Activated naive CD4-positive, alpha-beta T cell treated with anti-CD3 and anti-CD28 coated beads, Interleukin-2, amount 50 U/mL, for 16 hours (primary cell): ENCODE measurements around the gene NRG3.

Experiments used
- DNase-seq: peaks from one replicate; pipeline ENCODE4 v3.0.0-alpha.2; 2020

Gene NRG3

DNA sequence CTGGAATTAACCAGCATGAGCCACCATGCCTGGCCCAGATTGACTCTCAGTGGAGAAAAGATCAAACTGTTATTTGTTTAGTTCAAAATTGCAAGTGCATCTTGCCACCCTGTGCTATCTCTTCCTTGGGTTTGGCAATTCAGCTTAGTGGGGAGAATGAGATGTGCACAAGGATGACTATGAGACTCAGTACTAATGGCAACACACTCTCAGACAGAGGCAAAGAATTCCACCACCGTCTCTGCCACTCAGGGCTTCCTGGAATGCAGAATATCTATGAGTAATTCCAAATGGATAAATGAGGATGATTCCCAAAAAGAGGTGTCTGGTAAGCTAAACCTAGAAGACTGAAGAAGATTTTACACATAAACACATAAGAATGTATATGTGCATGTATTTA, 525.8 kb downstream of the NRG3 start:
- DNase-seq: no peak

DNA sequence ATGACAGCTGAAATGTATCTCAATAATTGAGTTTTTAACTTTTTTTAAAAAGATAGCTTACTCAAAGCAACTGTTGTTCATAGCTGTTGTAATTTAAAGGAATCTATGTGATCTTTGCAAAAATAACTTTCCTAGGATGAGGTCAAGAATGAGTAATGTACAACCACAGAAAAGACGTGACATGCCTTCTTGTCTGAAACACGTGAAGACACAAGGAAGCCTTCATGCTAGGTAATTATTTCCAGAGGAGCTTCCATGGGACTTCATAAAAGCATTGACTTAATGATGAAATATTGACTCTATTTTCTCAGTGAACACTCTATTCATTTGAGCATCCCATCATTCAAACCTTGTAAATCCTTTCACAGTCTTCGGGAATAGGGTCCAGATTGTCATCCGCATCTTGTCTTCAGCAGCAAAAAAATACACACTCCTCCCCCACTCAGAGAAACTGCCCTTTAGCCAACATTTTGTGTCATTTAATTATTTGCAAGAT, 528.0 kb downstream of the NRG3 start:
- no peak for DNase-seq

DNA sequence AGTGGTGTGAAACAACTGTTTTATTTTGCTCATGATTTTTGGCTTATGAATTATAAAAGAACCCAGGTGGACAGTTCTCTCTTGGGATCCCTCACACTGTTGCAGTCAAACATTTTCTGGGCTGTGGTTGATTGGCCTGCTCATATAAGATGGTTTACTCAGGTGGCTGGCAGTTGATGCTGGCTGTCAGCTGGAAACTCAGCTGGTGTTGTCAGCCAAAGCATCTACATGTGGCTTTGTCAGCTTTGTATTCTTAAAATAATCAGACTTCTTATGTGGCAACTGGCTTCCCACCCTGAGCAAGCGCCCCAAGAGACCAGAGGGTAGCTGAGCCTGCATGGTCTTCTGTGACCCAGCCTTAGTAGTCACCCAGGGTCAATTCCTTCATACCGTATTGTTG, 534.7 kb downstream of the NRG3 start:
- no peak for DNase-seq

DNA sequence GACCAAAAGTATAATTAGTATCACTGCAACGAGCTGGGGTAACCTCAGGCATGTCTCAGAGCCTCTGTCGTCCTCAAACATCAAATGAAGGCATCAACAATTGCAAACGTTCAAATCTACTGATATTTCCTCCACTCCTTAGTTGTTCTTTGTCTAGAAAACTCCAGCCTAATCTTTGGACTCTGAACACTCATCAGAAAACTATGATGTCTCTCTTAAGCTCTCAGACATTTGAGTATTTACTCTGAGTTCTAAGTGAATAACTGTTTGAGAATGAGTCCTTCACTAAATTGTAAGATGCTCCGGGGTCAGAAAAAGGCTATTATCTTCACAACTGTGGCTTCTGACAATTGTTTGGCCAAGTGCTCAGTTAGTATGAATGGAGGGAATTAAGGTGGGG, 536.4 kb downstream of the NRG3 start:
- DNase-seq: no peak

DNA sequence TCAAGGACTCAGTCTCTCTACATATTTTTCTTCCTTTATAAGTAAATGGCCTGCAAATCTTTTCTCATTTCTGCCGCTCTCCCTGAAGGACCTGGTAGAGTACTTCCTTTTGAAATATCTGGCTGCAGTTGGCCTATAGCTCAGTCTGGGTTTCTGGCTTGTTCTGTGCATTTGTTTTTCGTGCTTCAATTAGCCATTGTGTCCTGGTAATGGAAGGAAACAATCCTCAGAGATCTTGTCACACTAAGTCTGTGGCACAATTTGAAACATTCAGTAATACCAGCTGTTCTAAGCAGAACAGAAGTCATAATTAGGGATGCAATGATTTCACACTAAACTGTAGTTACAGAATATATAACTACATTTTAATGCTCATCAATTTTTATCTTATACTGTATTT, 545.0 kb downstream of the NRG3 start:
- DNase-seq: no peak

DNA sequence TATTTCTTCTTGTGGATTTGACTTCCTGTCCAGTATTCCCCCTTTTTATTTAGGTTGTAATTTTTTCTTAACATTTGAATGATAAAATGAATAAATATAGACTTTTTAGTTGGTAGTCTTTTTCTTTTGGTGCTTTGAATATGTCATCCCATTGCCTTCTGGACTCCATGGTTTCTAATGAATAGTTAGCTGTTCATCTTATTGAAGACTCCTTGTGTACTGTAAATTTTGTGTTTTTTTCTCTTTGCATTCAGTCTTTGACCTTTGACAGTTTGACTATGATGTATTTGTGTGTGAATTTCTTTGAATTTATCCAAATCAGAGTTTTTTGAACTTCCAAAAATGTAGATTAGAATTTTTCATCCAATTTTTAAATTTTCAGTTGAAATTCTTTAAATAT, 554.3 kb downstream of the NRG3 start:
- DNase-seq: no peak

DNA sequence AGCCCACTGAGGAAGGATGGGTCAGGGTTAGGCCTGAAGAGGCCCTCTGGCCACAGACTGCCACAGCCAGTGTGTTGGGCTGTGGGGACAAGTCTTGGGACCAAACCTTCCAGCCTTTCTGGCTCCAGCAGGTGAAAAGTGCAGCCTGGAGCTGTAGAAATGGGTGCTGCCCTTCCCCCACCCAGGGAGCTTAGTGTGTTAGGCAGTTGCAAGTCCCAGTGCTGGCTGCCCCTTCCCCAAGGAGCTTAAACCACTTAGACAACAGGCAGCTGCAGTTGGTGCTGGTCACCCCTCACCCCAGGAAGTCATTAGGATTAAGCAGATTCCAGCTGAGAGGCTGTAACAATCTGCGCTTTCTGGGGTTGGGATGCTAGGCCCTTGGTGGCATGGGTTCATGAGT, 563.3 kb downstream of the NRG3 start:
- DNase-seq: no peak

DNA sequence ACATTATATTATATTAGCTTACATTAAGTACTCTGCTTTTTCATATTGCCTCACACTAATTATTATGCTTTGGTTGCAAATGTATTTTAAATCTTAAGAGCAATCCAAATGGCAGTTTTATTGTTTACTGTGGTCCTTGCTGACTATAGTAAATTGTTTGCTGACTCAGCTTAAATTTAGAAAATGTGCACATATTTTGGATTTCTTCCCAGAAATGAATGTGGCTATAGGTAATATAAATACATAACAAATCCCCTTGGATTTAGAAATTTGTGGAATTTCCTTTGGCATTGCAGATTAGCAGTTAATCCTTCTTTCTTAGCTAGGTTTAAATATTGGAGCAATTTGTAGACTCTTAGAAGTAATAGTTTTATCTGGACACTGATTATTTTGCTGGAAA, 565.8 kb downstream of the NRG3 start:
- DNase-seq: no peak

DNA sequence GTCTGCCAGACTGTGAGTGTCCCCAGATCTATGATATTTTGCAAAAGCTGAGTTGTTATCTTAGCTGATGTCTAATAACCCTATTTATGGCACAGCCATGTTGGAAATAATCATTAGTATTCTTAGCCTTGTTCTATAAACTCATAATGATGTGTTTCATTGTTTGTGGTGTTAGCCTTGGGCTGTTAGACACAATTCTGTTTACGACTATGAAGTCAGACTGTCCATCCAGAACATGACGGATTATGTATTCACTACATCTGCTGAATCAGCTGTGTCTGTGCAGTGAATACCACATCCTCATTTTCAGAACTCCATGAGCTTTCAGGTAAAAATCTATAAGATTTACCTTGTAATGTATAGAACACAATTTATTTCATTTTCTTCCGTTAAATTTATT, 577.1 kb downstream of the NRG3 start:
- DNase-seq: no peak

DNA sequence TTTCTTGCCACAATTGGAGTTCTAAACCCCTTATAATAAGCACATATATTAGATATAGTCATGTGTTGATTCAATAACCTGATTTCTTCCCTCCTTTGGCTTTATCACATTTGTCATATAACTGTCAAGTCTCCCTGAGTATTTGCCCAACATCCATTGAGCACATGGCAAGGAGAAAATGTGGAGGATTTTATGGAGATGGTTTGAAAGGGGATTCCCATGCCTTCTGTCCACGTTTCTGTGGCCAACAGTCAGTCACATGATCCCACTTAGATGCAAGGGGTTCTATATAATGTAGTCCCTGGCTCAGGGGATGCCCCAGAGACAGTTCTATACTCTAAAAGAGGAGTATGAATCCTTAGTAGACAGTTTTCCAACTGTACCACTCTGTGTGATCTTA, 577.7 kb downstream of the NRG3 start:
- no peak for DNase-seq

DNA sequence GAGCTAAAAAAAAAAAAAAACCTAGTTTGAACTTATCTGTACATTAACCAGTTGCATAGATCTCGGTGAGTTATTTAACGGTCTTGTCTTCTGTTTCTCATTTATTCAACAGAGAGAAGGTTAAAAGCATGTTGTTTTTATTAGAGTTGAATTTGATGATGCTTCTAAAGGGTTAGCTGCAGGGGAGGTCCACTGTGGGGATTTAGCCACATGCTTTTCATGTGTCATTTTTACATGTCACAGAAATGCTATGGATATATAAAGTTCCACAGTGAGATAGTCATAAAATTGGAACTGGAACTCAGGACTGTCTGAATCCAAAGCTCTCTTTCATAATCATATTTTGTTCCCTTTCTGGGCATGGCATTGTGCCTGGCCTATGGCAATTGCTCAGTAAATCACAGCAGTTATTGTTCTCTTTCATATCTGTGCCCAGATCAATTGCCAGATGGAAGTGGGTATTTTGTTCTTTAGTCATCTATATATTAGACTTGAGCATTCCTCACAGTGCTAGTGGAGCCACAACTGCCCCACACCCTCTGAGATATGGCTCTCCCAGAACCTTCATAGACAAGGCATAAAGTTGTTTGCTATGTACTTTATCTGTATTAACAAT, 578.8 kb downstream of the NRG3 start:
- DNase-seq: no peak

DNA sequence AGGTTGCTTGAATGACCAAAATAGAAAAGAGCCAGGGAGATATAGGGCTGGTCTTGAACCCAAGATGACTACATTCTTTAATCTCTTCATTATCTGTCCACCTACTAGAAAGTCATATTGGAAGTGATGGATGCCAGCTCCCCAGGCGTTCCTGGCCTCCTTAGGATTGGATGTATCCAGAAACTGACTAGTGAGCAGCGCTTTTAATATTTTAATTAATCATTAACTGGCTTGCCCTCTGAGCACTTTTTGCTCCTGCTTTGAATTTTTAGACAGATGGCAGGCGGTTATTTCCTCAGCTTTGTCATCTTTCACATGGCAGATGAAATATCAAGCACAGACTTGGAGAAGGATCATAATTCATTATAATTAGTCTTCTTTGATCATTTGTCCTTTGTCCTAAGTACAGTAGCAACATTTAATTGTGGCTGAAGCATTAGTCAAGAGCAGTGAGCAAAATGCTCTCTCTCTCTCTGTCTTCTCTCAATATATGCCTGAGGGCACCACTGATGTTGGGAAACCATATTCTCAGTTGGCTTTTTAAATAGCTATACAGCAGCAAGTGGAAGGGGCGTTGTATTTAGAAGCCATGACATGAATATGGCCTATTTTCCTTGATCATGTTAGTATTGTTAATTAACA, 588.0 kb downstream of the NRG3 start:
- no peak for DNase-seq

DNA sequence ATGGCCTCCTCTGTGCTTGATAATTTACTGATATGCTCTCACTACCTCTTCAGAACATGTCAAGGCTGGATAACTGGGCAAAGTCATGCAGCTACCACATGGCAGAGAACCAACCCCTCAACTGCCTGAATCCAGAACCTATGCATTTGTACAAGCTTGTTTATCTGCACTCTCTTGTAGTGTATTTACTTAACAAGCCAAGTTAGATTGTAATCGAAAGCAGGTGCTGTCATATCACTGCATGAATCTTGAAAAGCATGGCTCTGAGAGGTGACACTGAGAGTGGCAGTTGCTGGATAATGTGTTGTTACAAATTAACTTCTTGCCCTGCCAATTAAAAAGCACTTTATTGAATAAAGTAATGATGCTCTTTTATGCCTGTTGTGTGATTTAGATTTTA, 588.6 kb downstream of the NRG3 start:
- DNase-seq: no peak

DNA sequence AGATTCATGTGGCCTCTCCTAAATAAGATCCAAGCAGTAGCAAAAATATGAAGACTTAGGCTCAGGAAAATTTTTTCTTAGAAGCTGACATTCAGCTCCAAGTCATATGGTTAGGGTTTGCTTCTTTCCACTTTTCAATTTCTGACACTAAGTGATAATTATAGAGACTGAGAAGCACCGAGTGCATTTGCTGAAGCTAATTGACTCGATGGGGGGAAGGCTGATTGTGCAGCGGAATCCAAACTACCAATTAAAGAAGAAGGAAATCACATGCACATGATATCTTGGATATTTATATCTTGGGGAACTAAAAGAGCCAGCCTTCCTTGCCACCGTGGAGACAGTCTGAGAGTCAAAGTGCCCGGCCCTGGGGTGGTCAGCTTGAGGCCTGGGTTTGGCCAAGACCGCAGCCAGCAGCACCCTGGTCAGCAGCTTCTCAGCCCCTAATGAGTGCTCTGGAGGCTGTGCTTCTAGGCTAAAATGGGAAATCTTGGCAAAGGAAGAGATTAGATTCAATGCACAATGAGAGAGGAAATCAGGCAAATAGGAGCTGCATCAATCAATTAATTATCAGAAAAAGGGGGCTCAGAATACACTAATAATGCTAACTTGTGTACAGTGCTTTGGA, 589.3 kb downstream of the NRG3 start:
- DNase-seq: no peak

DNA sequence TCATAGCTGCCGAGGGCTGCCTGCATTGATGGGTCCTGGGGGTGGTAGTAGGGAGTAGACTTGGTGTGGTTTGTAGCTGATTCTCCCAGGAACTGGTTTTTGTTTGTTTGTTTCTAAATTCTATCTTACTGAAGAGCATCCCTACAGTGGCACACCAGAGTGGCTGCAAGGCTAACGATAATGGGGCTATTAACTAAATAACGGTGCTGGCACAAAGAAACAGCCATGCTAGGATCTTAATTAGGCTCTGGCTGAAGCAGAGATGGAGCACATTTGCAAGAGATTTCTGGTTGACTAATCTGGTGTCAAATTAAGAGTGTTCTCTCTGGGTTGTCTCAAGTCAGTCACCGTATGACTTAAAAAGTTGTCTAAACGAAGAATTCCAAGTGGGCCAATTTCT, 590.0 kb downstream of the NRG3 start:
- DNase-seq: no peak

DNA sequence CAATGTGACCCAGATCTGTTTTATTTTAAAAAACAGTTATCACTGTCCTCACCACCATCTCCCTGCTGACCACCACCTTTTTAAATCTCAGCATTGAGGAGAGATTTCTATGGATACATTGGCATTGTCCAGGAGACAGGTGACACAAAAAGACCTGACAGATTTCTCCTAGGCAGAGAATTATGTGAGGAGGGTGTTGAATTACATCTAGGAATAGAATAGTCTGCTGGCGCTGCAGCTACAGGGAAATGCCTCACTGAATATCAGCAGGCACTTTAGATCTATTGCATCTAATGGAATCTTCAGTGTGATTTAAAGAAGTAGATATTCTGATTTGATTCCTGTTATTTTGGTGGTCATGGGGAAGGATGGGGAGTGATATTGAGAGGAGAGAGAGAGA, 593.5 kb downstream of the NRG3 start:
- no peak for DNase-seq

DNA sequence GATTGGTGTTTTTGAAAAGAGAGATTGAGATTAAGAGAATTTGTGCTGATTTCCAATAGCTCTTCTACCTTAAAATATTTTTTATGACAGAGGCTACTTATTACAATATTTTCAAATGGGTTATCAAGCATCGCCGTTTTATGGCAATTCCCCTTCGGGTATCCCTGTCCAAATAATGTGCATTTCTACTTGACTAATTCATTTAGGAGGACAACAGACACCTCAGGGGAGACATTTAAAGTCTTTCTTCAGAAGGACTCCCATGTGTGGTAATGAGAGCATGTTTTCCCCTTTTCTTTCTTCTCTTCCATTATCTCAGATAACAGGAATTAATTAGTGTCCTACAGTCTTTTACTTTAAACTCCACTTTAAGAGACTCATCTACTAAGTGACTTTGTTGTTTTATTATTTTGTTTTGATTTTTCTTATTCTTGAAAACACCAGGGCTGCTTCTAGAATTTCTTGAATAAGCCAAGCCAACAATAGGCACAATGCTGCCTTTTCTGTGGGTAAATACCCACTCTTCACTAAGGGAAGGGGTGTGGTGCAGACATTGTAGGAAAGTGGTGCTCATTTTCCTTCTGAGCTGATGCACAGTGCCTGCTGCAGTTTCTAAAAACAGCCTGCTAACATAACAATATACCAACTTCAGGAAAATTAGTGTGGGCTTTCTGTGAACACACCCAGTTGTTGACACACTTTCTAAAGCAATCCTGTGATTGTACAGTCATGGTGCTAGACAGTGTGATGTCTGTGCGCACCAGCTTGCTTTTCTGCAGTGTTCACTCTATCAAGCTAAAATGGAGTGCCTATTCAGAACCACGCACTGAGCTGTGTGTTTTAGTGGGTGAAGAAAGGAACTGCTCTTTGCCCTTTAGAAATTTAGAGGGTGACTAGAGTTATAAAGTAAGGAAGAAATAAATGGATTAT, 597.7 kb downstream of the NRG3 start:
- no peak for DNase-seq

DNA sequence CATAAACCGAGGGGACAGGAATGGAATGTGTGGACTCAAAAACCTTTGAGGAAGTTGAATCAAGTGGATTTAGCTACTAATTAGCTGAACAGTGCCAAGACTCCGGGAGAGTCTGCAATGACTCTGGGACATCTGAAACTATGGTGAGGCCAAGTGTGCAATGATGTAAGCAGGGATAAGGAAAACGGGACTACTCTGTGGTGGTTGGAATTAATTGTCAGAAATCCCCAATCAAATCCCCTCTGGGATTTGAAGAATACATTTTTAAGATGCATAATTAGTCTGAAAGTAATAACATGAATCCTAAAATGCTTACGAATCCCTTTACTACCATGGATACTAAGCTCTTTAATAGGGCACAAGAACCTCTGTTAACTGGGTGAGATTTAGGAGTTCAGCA, 602.8 kb downstream of the NRG3 start:
- no peak for DNase-seq

DNA sequence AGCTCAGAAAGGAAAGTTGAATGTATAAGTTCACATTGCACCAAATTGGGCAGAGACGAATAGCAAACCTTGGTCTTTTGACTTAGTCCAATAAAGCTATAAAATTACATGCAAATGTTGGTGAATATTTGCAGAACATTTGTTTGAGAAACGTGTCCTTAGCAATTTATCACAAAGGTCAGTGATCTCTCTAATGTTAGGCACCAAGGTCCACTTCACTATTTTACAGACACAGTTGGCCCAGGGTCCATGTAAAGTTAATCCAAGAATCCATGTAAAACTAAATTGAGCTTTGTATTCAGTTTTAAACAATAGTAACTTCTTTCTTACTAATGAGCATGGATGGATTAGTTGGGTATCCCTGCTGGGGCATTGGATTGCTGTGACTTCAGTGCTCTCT, 617.7 kb downstream of the NRG3 start:
- no peak for DNase-seq

DNA sequence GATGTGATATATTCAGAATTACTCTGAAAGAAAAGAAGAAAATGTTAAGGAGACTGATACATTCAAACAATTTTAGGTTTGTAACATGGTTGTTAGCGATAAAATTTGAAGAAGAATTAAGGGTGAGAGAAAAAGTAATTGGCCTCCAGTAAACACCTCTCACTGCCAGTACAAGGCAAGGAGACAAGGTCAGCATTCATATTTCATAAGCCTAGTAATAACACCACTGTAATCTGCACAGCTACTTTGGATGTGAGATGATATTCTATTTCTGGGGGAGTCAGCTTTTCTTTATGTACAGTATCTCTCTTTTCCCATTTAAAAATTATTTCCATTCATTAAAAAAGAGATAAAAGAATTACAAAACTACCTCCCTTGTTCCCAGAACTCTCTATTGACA, 621.1 kb downstream of the NRG3 start:
- no peak for DNase-seq

DNA sequence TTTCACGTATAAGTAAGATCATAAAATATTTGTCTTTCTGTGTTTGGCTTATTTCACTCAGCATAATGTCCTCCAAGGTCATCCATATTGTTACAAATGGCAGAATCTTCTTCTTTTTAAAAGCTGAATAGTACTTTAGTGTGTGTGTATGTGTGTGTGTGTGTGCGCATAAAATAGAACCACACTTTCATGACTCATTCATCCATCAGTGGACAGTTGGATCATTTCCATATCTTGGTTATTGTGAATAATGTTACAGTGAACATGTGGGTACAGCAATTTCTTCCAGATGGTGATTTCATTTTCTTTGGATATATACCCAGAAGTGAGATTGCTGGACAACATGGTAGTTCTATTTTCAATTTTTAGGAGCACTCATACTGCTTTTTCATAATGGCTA, 622.4 kb downstream of the NRG3 start:
- DNase-seq: no peak

DNA sequence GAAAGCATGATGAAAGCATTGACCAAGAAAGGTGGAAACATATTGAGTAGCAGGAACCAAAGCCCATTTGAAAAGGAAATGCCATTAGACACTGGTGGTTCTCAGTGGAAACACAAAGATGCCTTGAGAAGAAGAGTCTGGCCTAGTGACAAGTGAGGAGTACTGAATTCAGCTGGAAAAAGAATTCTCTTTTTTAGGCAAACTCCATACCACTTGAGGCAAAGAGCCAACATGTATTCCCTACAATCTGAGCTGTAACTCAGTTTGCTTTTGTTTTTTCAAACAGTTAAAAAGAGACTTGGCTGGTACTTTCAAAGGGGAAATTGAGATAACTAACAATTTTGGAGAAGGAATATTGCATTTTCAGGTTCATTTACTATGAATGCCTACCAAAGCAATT, 624.0 kb downstream of the NRG3 start:
- DNase-seq: no peak

DNA sequence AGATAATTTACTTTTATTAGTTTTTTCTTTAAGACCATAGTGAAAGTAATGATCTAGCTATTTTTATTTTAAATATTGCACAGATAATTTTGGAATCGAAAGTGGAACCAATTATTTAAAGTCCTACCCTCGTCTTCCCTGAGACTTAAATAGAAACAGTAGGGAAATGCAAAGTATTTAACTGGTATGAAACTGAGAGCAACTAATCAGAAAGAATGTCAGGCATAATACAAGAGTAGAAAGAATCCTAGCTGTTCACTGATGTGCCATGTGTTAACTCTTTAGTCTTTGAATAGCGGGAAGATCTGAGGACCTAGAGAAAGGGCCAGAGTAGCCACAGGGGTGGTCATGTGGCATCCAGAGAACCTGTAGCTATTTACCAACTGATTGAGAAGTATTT, 630.0 kb downstream of the NRG3 start:
- DNase-seq: no peak
